ENCODE data around the gene SETD5.

SETD5 gene

DNA sequence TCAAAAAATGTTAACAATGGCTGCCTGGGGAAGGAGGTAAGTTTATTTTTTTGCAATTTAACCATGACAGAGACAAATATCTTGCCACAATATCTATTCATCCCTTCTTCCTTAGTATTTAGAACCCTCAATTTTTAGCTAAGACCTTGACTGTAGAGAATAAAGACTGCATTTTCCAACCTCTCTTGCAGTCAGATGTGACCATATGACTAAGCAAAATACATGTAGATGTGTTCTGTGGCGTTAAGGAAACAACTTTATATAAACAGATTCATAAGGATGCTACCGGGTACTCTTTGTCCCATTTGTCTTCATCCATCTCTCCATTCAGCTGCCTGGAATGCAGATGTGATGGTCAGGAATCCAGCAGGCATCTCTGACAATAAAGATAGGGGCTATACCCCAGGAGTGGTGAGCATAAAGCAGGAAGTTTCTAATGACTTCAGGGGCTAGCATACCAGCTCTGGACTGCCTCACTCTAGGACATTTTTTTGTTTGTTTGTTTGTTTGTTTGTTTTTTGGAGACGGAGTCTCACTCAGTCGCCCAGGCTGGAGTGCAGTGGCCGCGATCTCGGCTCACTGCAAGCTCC, 115.1 kb downstream of the SETD5 start:
- Histone ChIP-seq H3K4me2 (ENCODE audit: low read length) (no peak overlapping the region), H3K36me3 (ENCODE audit: control insufficient read depth, low read length) (no peaks in the 10 kb centered on the region), H3K4me1 (ENCODE audit: control insufficient read depth, low read length) (no peaks in the 10 kb centered on the region), H4K20me1 (ENCODE audit: control insufficient read depth, insufficient read depth, low read depth, low read length) (no peaks in the 10 kb centered on the region), H3K79me2 (ENCODE audit: control insufficient read depth, low read length) (no peaks in the 10 kb centered on the region), H3K9me3 (ENCODE audit: control insufficient read depth, insufficient read depth, low read length) (no peaks in the 10 kb centered on the region), H3K27me3 (ENCODE audit: control insufficient read depth, low read length) (no peaks in the 10 kb centered on the region), H3F3A (ENCODE audit: control insufficient read depth, insufficient read depth) (no peaks in the 10 kb centered on the region), H3K9me2 (replicated peaks; ENCODE audit: control insufficient read depth, low read length) (no peaks in the 10 kb centered on the region), H3K4me3 (ENCODE audit: low read length) (no peak overlapping the region), H3K27ac (ENCODE audit: low read depth, low read length) (no peak overlapping the region)
- TF ChIP-seq, protein P1, sequence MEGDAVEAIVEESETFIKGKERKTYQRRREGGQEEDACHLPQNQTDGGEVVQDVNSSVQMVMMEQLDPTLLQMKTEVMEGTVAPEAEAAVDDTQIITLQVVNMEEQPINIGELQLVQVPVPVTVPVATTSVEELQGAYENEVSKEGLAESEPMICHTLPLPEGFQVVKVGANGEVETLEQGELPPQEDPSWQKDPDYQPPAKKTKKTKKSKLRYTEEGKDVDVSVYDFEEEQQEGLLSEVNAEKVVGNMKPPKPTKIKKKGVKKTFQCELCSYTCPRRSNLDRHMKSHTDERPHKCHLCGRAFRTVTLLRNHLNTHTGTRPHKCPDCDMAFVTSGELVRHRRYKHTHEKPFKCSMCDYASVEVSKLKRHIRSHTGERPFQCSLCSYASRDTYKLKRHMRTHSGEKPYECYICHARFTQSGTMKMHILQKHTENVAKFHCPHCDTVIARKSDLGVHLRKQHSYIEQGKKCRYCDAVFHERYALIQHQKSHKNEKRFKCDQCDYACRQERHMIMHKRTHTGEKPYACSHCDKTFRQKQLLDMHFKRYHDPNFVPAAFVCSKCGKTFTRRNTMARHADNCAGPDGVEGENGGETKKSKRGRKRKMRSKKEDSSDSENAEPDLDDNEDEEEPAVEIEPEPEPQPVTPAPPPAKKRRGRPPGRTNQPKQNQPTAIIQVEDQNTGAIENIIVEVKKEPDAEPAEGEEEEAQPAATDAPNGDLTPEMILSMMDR (IDR thresholded peaks at IDR 0.05; ENCODE audit: low read depth, low read length, poor library complexity, severe bottlenecking), result no peak
- no peak for TF ChIP-seq EZH2phosphoT487 (IDR thresholded peaks at IDR 0.05; ENCODE audit: borderline replicate concordance, low read length)

DNA sequence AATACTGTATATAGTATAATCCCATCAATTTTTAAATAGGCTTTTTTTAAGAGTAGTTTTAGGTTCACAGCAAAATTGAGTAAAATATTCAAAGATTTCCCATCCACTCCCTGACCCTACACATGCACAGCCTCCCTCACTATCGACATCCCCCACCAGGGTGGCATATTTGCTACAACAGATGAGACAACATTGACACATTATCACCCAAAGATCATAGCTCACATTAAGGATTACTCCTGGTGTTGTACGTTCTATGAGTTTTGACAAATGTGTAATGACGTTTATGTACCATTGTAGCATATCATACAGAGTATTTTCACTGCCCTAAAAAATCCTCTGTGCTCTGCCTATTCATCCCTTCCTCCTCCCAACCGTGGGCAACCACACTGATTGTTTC, 116.9 kb downstream of the SETD5 start:
- no peaks in the 10 kb centered on the region for H3F3A ChIP-seq (ENCODE audit: control insufficient read depth, insufficient read depth)
- no peaks in the 10 kb centered on the region for H3K36me3 ChIP-seq (ENCODE audit: control insufficient read depth, low read length)
- H3K4me3 ChIP-seq (ENCODE audit: low read length), result no peak overlapping the region
- no peaks in the 10 kb centered on the region for H4K20me1 ChIP-seq (ENCODE audit: control insufficient read depth, insufficient read depth, low read depth, low read length)
- H3K4me2 ChIP-seq (ENCODE audit: low read length), result no peak overlapping the region
- no peaks in the 10 kb centered on the region for H3K79me2 ChIP-seq (ENCODE audit: control insufficient read depth, low read length)
- H3K27me3 ChIP-seq (ENCODE audit: control insufficient read depth, low read length), result peaks cover 6% of the 10 kb centered on the region; the same call in 1 of the 2 replicates
- H3K9me2 ChIP-seq (replicated peaks; ENCODE audit: control insufficient read depth, low read length), result no peaks in the 10 kb centered on the region
- TF ChIP-seq EZH2phosphoT487 (IDR thresholded peaks at IDR 0.05; ENCODE audit: borderline replicate concordance, low read length), result no peak
- TF ChIP-seq, protein P1 (IDR thresholded peaks at IDR 0.05; ENCODE audit: low read depth, low read length, poor library complexity, severe bottlenecking), result no peak
- H3K27ac ChIP-seq (ENCODE audit: low read depth, low read length), result no peak overlapping the region
- no peaks in the 10 kb centered on the region for H3K4me1 ChIP-seq (ENCODE audit: control insufficient read depth, low read length)
- H3K9me3 ChIP-seq (ENCODE audit: control insufficient read depth, insufficient read depth, low read length), result no peaks in the 10 kb centered on the region

DNA sequence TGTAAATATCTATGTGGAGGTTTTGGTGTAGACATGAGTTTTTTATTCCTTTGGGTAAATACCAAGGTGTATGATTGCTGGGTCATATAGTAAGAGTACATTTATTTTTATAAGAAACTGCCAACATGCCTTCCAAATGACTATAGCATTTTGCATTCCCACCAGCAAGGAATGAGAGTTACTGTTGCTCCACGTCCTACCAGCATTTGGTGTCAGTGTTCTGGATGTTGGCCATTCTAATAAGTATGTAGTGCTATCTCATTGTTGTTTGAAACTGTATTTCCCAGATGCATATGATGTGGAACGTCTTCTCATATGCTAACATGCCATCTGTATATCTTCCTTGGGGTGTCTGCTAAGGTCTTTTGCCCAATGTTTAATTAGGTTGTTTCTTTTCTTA, 117.5 kb downstream of the SETD5 start:
- Histone ChIP-seq H3K79me2 (ENCODE audit: control insufficient read depth, low read length) (no peaks in the 10 kb centered on the region), H3K4me3 (ENCODE audit: low read length) (no peak overlapping the region), H3F3A (ENCODE audit: control insufficient read depth, insufficient read depth) (no peaks in the 10 kb centered on the region), H3K27me3 (ENCODE audit: control insufficient read depth, low read length) (peaks cover 6% of the 10 kb centered on the region; the same call in 1 of the 2 replicates), H4K20me1 (ENCODE audit: control insufficient read depth, insufficient read depth, low read depth, low read length) (no peaks in the 10 kb centered on the region), H3K9me2 (replicated peaks; ENCODE audit: control insufficient read depth, low read length) (no peaks in the 10 kb centered on the region), H3K27ac (ENCODE audit: low read depth, low read length) (no peak overlapping the region), H3K4me1 (ENCODE audit: control insufficient read depth, low read length) (no peaks in the 10 kb centered on the region), H3K4me2 (ENCODE audit: low read length) (no peak overlapping the region), H3K9me3 (ENCODE audit: control insufficient read depth, insufficient read depth, low read length) (no peaks in the 10 kb centered on the region), H3K36me3 (ENCODE audit: control insufficient read depth, low read length) (no peaks in the 10 kb centered on the region)
- TF ChIP-seq, protein P1 (IDR thresholded peaks at IDR 0.05; ENCODE audit: low read depth, low read length, poor library complexity, severe bottlenecking), result no peak
- TF ChIP-seq EZH2phosphoT487 (IDR thresholded peaks at IDR 0.05; ENCODE audit: borderline replicate concordance, low read length), result no peak

All from DOHH2 (cell line).